B cell (primary cell): ENCODE data around the gene RP2. TPM values are rescaled to one million over a fixed set of nuclear protein-coding genes. Genes with fewer than 3 reads are reported as not detected.

Experiments used
- ATAC-seq: fragments of 200-7000 bp; cut with Tn5 transposase; one replicate; pipeline ENCODE4 v1.10.0; 2021; ENCODE audit warnings: low read depth, mild to moderate bottlenecking, moderate number of reproducible peaks, moderate library complexity
- CTCF ChIA-PET: fragments of 350-600 bp; sonication (Branson Sonifier 250); formaldehyde crosslinking; loops from one replicate; lab custom pipeline; 2021; ENCODE audit warnings: antibody characterized with exemption, inconsistent platforms; lab: Charles Lee
- POLR2A ChIA-PET: fragments of 350-600 bp; sonication (Branson Sonifier 250); formaldehyde crosslinking; loops from one replicate; lab custom pipeline; 2021; ENCODE audit warnings: antibody characterized with exemption; lab: Charles Lee
- DNase-seq: peaks from one replicate; pipeline ENCODE4 v3.0.0; 2013
- H2AFZ ChIP-seq: 2 replicates; pipeline ENCODE4 v1.6.1; 2012; ENCODE audit warnings: mild to moderate bottlenecking, low read depth, low read length; ENCODE audit not compliant: insufficient read depth, poor library complexity, severe bottlenecking
- H3K27ac ChIP-seq, 2 donors: 1 replicate in 1 of 2; 2 replicates in 1 of 2; pipeline ENCODE4 v1.5.1; 2012 to 2013; ENCODE audit warnings: low read length in 2 of 2, mild to moderate bottlenecking in 2 of 2, moderate library complexity in 1 of 2
- H3K27me3 ChIP-seq, 4 experiments: fragments of 200-600 bp in 1 of 4; sonication (generic) in 1 of 4; replicated peaks in 1 of 4; 1 replicate in 2 of 4; 2 replicates in 2 of 4; pipeline versions ENCODE4 v1.6.1 to v1.7.0; 2013 to 2016; ENCODE audit warnings: low read length in 3 of 4, mild to moderate bottlenecking in 2 of 4, mixed read lengths in 1 of 4, moderate library complexity in 1 of 4; ENCODE audit not compliant: insufficient read depth in 4 of 4, control insufficient read depth in 3 of 4; ENCODE audit errors: control extremely low read depth in 1 of 4
- H3K36me3 ChIP-seq, 2 experiments: replicated peaks in 1 of 2; 1 replicate in 1 of 2; 2 replicates in 1 of 2; pipeline versions ENCODE4 v1.6.1 to v1.7.1; 2013; ENCODE audit warnings: low read length in 1 of 2; ENCODE audit not compliant: insufficient read depth in 2 of 2, control insufficient read depth in 1 of 2; ENCODE audit errors: control extremely low read depth in 1 of 2, extremely low read depth in 1 of 2
- H3K4me1 ChIP-seq, 2 donors: fragments of 200-600 bp in 1 of 2; sonication (generic) in 1 of 2; 1 replicate in 1 of 2; 2 replicates in 1 of 2; pipeline versions ENCODE4 v1.5.1 to v1.6.1; 2013 to 2017; ENCODE audit warnings: low read length in 2 of 2; ENCODE audit not compliant: control insufficient read depth in 2 of 2, insufficient read depth in 2 of 2
- H3K4me2 ChIP-seq: replicated peaks from 2 replicates; pipeline ENCODE3; 2012; ENCODE audit warnings: mild to moderate bottlenecking, low read depth, low read length; ENCODE audit not compliant: poor library complexity, severe bottlenecking
- H3K4me3 ChIP-seq, 5 experiments: fragments of 200-600 bp in 1 of 5; sonication (generic) in 1 of 5; 1 replicate in 3 of 5; 2 replicates in 2 of 5; pipeline versions ENCODE4 v1.5.1 to v1.7.0; 2011 to 2016; ENCODE audit warnings: low read length in 4 of 5, mild to moderate bottlenecking in 4 of 5, low read depth in 2 of 5, control low read depth in 1 of 5, moderate library complexity in 1 of 5; ENCODE audit not compliant: insufficient read depth in 1 of 5; ENCODE audit errors: control extremely low read depth in 1 of 5, extremely low read depth in 1 of 5
- H3K79me2 ChIP-seq: fragments of 200-600 bp; sonication (generic); one replicate; pipeline ENCODE4 v1.6.0; 2016; ENCODE audit warnings: low read length; ENCODE audit not compliant: control insufficient read depth, insufficient read depth
- H3K9ac ChIP-seq: fragments of 200-600 bp; sonication (generic); 2 replicates; pipeline ENCODE4 v1.6.1; 2017; ENCODE audit warnings: mild to moderate bottlenecking, low read length, moderate library complexity
- H3K9me3 ChIP-seq, 3 donors: one replicate each; pipeline versions ENCODE4 v1.6.1 to v1.7.1; 2013; ENCODE audit warnings: low read length in 2 of 3; ENCODE audit not compliant: control insufficient read depth in 2 of 3, insufficient read depth in 1 of 3; ENCODE audit errors: control extremely low read depth in 1 of 3
- H4K20me1 ChIP-seq: 2 replicates; pipeline ENCODE4 v1.6.0; 2012; ENCODE audit warnings: mild to moderate bottlenecking, low read length; ENCODE audit not compliant: insufficient read depth, control insufficient read depth, poor library complexity, severe bottlenecking
- H3K27ac Mint-ChIP-seq: one replicate; pipeline ENCODE4 v1.8.0; 2021; ENCODE audit warnings: mixed read lengths
- H3K27me3 Mint-ChIP-seq: one replicate; pipeline ENCODE4 v1.8.0; 2021; ENCODE audit warnings: mixed read lengths
- H3K4me1 Mint-ChIP-seq: one replicate; pipeline ENCODE4 v1.8.0; 2021; ENCODE audit warnings: mixed read lengths
- H3K4me3 Mint-ChIP-seq: one replicate; pipeline ENCODE4 v1.8.0; 2021; ENCODE audit warnings: mixed read lengths
- H3K9me3 Mint-ChIP-seq: one replicate; pipeline ENCODE4 v1.8.0; 2022; ENCODE audit warnings: mixed read lengths; ENCODE audit not compliant: insufficient read depth
- CTCF ChIP-seq: fragments of 200-600 bp; IDR thresholded peaks from one replicate; pipeline ENCODE4 v1.8.0; 2022; ENCODE audit warnings: antibody characterized with exemption, mild to moderate bottlenecking
- EZH2 ChIP-seq: IDR thresholded peaks from 2 replicates; pipeline ENCODE4 v1.6.1; 2012; ENCODE audit warnings: borderline replicate concordance, low read depth, mild to moderate bottlenecking, moderate library complexity, low read length; ENCODE audit not compliant: insufficient read depth, poor library complexity, severe bottlenecking
- WGBS: methylation state at CpG from one replicate; pipeline ENCODE4 v1.1.5; 2013; ENCODE audit warnings: missing lambda C conversion rate; ENCODE audit not compliant: insufficient coverage; 5-methylcytosine and 5-hydroxymethylcytosine counted together
- intact Hi-C: fragments of 100-400 bp; cut with micrococcal nuclease; formaldehyde crosslinking; loops from one replicate; pipeline ENCODE4 v1.10.0; 2022
- polyA plus RNA-seq: library from polyadenylated mRNA; depleted of rRNA; stranded (reverse); fragments of >200 nt; gene quantifications from 2 replicates; pipeline ENCODE4 v1.2.3, GENCODE V29; 2012
- total RNA-seq, 2 donors: library from RNA; stranded (reverse); fragments of 120-200 nt in 1 of 2; gene quantifications; 1 replicate in 1 of 2; 2 replicates in 1 of 2; pipeline versions ENCODE4 v1.2.3 to v1.2.4, GENCODE V29; 2013 to 2022

Gene RP2
- total and polyA plus RNA-seq, 2 donors (not counting 1 experiment from before 2014, with no cell fraction given) = 5.5 to 14.9 TPM

GRCh38 chrX:46850771-46851170 is 13.9 kb downstream of the RP2 start:
- intact Hi-C loops = no loop called here
- H3K27ac Mint-ChIP-seq = no peak overlapping the region
- no peaks in the 10 kb centered on the region for H3K27me3 Mint-ChIP-seq
- peaks cover 17% of the 10 kb centered on the region for H3K4me1 Mint-ChIP-seq
- Histone ChIP-seq H3K4me1 (no peaks in the 10 kb centered on the region), H3K4me2 (no peak overlapping the region), H3K27ac (no peak overlapping the region), H3K79me2 (peaks cover 79% of the 10 kb centered on the region), H3K9me3 (no peaks in the 10 kb centered on the region), H2AFZ (no peak overlapping the region), H3K27me3 (no peaks in the 10 kb centered on the region), H3K4me3 (no peak overlapping the region), H3K36me3 (peaks cover 0 to 8% of the 10 kb centered on the region in 2 experiments), H3K9ac (no peak overlapping the region), H4K20me1 (peaks cover 11% of the 10 kb centered on the region)
- H3K4me3 Mint-ChIP-seq = no peak overlapping the region
- no CpG with 5 or more reads among the region's 1 CpG for WGBS
- ChIA-PET POLR2A (no interaction called here), CTCF (no interaction called here)
- TF ChIP-seq EZH2 = no peak
- TF ChIP-seq CTCF = no peak
- ATAC-seq (no peak), DNase-seq (no peak)
- H3K9me3 Mint-ChIP-seq = no peaks in the 10 kb centered on the region

GRCh38 chrX:46856483-46856882 is 19.6 kb downstream of the RP2 start:
- POLR2A ChIA-PET = no interaction called here
- no peaks in the 10 kb centered on the region for H3K27me3 ChIP-seq

More at GRCh38 chrX:46856483-46856882, 19.6 kb downstream of the RP2 start:
- Histone ChIP-seq H3K36me3 (peaks cover 0 to 8% of the 10 kb centered on the region in 2 experiments), H3K4me1 (no peaks in the 10 kb centered on the region), H2AFZ (no peak overlapping the region), H3K9ac (no peak overlapping the region), H3K9me3 (no peaks in the 10 kb centered on the region), H3K4me2 (no peak overlapping the region), H3K27ac (no peak overlapping the region), H4K20me1 (peaks cover 9% of the 10 kb centered on the region), H3K4me3 (no peak overlapping the region), H3K79me2 (peaks cover 48% of the 10 kb centered on the region)
- Mint-ChIP-seq H3K4me1 (peaks cover 1% of the 10 kb centered on the region), H3K27me3 (no peaks in the 10 kb centered on the region), H3K9me3 (no peaks in the 10 kb centered on the region), H3K4me3 (no peak overlapping the region), H3K27ac (no peak overlapping the region)
- TF ChIP-seq CTCF (no peak), EZH2 (no peak)
- DNase-seq = no peak
- no peak for ATAC-seq
- CTCF ChIA-PET = interaction anchor here (0.7 kb wide), 1 partner anchor 71 kb away, joined by 5 read pairs; no protein-coding TSS in a partner anchor
- intact Hi-C loops = no loop called here
